Adipose tissue (tissue), 3 donors: ENCODE measurements around the gene CD58. TPM values are rescaled to one million over a fixed set of nuclear protein-coding genes. Genes with fewer than 3 reads are reported as not detected.

Experiments
- H3K27ac ChIP-seq: one replicate; pipeline ENCODE4 v1.5.1; 2013; ENCODE audit warnings: low read depth, low read length
- WGBS, 3 donors: extraction: QIAGEN DNeasy Blood & Tissue Kit; methylation state at CpG; one replicate each; pipeline ENCODE4 v1.1.7; 2013; 5-methylcytosine and 5-hydroxymethylcytosine counted together
- polyA plus RNA-seq, 3 donors: library from polyadenylated mRNA; stranded (reverse); fragments of 200-250 nt; gene quantifications; one replicate each; pipeline ENCODE4 v1.2.3, GENCODE V29; 2013
- donor health status: healthy with polysubstance abuse.
- donor health status: Bipolar disorder and iron deficiency.
- donor health status: healthy.

Gene CD58
- polyA plus RNA-seq, 3 donors, result 5.6 to 24.0 (median 19.0) TPM

DNA sequence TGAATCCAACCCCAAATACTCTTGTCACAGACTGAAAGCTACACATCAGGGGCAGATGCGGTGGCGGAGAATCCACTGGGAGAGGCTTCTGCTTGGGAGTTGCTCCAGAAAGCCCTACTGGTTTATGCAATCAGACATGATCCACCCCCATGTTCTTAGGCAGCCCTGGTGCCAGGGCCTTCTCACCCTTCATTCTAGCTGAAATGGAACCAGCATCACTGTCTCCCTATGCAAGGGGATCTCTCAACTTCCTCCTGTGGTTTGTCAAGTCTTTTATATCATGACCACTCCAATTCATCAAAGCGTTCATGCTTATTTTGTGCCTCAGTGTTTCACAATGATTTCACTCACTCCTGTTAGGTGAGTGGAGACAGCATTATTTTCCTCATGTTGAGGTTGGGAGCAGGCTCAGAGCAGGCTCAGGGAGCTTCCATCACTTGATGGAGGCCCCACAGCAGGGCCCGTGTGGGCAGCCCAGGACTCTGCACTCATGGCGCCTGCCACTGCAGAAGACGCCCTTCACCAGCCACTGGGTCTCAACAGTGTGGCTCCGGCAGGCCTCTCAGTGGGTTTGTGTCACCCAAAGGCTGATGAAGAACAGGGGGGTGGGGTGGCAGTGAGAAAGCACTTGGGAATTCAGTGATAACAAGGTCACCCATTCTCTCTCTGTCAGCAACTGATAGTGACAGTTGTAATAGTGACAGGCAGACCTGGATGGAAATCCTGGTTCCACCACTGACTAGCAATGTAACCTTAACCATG is 67.1 kb downstream of the CD58 start:
- H3K27ac ChIP-seq, result no peak overlapping the region
- 64 to 89% (median 76%) methylated on average over 7 of the region's 7 CpGs for WGBS, 3 donors

DNA sequence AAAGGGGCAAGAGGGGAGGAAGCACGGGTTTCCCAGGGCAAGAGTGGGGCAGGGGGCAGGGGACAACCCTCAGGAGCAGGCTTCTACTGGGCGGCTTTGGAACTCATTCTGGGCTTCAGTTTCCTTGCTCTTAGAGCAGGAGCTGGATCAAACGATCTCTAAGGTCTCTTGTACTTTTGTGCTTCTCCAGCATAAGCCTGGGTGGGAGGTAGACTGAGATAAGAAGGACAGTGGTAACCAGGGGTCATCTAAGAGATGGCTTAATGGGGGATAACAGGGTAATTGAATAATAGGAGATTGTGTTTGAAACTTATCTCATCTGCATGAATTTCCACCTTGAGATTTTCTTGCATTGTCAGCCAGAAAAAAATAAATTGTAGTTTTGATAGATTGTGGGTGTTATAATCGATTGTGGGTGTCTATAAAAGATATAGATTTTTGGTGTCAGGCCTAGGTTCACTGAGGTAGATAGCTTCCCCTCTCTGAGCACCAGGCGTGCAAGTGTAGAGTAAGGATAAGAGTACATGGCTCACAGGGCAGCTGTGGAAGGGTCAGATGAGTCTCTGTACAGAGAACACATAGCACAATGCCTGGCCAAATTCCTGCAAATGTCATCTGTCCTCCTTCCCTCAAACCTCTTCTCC is 68.0 kb downstream of the CD58 start:
- no peak overlapping the region for H3K27ac ChIP-seq
- 72 to 81% (median 77%) methylated on average over 5 of the region's 5 CpGs for WGBS, 3 donors

- no peak overlapping the region for H3K27ac ChIP-seq
- 90 to 92% (median 92%) methylated on average over 2 of the region's 2 CpGs for WGBS, 3 donors
Observed at GRCh38 chr1:116501870-116502244, 69.0 kb downstream of the CD58 start.

DNA sequence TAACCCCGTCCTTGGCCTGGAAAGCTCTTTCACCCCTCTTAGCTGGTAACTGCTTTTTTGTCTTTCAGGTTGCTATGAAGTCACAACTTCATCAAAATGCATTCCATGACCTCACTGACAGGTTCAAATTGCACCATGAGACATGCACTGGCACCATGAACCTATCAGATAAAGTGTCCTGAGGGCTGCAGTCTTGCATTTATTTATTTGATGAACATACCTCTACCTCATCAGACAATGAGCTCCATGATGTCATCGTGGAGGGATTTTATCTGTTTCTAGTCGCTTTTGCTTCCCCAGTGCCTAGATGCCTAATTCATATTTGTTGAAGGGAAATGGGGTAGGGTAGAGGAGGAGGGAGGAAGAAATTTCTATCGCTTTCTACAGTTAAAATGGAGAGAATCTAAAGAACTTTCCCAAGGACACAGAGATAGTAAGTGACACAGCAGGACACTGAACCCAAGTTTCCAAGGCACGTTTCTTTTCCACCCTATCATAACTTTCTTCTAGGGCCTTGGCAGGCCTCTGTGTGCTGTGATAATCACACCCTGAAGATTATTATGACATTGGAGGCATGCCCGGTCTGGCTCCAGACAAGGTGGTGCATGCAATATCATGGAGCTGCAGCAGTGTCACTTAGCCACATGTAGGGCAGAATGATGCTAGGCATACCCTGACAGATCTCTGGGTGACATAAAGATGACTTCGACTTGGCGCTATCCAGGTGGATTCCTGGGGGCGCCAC is 69.5 kb downstream of the CD58 start:
- no peak overlapping the region for H3K27ac ChIP-seq

GRCh38 chr1:116498789-116499628 is 71.8 kb downstream of the CD58 start:
- no peak overlapping the region for H3K27ac ChIP-seq
- WGBS, 3 donors, result 59 to 62% (median 62%) methylated on average over 12 to 13 of the region's 13 CpGs

More for the DNA sequence above, 69.5 kb downstream of the CD58 start:
- WGBS, 3 donors, result 60 to 86% (median 81%) methylated on average over 9 of the region's 9 CpGs

DNA sequence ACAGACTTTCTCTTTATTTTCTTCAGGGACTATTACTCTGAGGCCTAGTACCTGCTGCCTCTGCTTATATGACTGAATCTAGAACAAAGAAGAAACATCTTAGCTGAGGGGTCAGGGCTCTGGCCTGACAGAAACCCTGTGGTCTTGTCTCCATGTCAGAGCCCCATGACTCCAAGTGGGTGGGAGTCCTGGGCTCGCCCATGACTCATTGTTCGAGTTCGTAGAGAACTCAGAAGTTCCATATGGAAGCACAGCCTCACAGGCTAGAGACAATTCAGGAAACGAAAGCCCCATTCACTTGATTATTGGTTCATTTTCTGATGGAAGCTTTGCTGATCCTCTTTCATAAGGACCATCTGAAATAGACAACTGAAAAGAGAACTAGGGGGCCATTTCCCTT is 73.2 kb downstream of the CD58 start:
- 79 to 83% (median 82%) methylated on average over 4 of the region's 4 CpGs for WGBS, 3 donors
- no peak overlapping the region for H3K27ac ChIP-seq

GRCh38 chr1:116496898-116497297 is 73.9 kb downstream of the CD58 start:
- 67 to 91% (median 75%) methylated on average over 2 of the region's 2 CpGs for WGBS, 3 donors
- H3K27ac ChIP-seq, result no peak overlapping the region

GRCh38 chr1:116496380-116496779 is 74.4 kb downstream of the CD58 start:
- WGBS, 3 donors, result 46 to 73% (median 51%) methylated on average over 3 of the region's 3 CpGs
- H3K27ac ChIP-seq, result no peak overlapping the region

DNA sequence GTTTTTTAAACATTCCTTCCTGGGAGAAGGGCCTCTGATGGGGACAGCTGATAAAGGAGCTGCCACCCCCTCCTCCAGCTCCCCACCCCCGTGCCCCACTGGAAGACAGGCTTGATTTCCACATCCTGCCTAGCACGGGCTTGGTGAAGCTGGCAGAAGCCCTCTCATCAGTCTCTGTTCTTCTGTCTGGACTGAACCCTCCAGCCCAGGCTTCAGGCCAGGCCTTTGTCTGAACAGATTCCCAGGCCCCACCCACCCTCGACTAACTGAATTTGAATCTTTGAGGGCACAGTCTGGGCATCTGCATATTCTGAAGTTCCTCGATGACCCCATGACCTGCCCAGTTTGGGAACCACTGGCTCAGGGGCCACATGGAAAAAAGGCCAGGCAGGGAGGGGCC is 75.3 kb downstream of the CD58 start:
- 36 to 54% (median 47%) methylated on average over 4 of the region's 4 CpGs for WGBS, 3 donors
- H3K27ac ChIP-seq, result no peak overlapping the region

- H3K27ac ChIP-seq, result no peak overlapping the region
Observed at GRCh38 chr1:116494745-116495144, 76.1 kb downstream of the CD58 start.

GRCh38 chr1:116494353-116494692 is 76.5 kb downstream of the CD58 start:
- 66 to 93% (median 89%) methylated on average over 12 of the region's 12 CpGs for WGBS, 3 donors
- H3K27ac ChIP-seq, result no peak overlapping the region

More at GRCh38 chr1:116494745-116495144, 76.1 kb downstream of the CD58 start:
- WGBS, 3 donors, result 24 to 89% (median 77%) methylated on average over 2 of the region's 2 CpGs

- H3K27ac ChIP-seq, result no peak overlapping the region
- WGBS, 3 donors, result 93 to 95% (median 94%) methylated on average over 29 of the region's 29 CpGs
Observed at GRCh38 chr1:116493484-116494352, 77.1 kb downstream of the CD58 start.

- no peak overlapping the region for H3K27ac ChIP-seq
- WGBS, 3 donors, result 92 to 93% (median 92%) methylated on average over 7 of the region's 7 CpGs
Observed at GRCh38 chr1:116493036-116493435, 77.8 kb downstream of the CD58 start.

- 58 to 74% (median 68%) methylated on average over 4 of the region's 4 CpGs for WGBS, 3 donors
- H3K27ac ChIP-seq, result no peak overlapping the region
Observed at GRCh38 chr1:116492358-116492811, 78.4 kb downstream of the CD58 start.

- no peak overlapping the region for H3K27ac ChIP-seq
- WGBS, 3 donors, result 80 to 84% (median 82%) methylated on average over 5 of the region's 5 CpGs
Observed at GRCh38 chr1:116491700-116492357, 79.0 kb downstream of the CD58 start.

DNA sequence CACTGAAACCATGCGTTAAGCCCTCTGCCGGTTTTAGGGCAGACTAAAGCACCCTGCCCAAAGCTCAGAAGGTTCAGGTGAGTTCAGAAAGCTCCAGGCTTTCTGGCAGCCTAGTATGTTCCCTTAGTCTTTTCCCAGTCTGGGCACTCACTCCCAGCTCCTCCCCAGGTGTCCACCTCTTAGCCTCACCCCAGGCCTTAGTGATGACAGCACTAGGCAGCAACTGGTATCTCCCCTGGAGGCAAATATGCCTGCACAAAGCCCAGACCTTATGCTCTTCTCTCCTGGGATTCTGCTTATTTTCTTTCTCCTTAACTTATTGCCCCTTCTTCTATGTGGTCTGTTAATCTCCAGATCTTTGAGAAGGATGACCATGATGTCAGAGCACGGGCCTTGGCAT is 80.2 kb downstream of the CD58 start:
- WGBS, 3 donors, result 83 to 91% (median 89%) methylated on average over 3 of the region's 3 CpGs
- no peak overlapping the region for H3K27ac ChIP-seq

- 71 to 78% (median 74%) methylated on average over 5 of the region's 5 CpGs for WGBS, 3 donors
- H3K27ac ChIP-seq, result no peak overlapping the region
Observed at GRCh38 chr1:116489231-116489697, 81.6 kb downstream of the CD58 start.
